AG09309 (cell line): ENCODE measurements around the gene APOL1.

Experiments used
- DNase-seq: peaks from one replicate; pipeline ENCODE4 v3.0.0-alpha.2; 2010; ENCODE audit warnings: low read depth
- H3K4me3 ChIP-seq: 2 replicates; pipeline ENCODE4 v1.5.1; 2011; ENCODE audit warnings: mild to moderate bottlenecking, low read depth, low read length, moderate library complexity; ENCODE audit not compliant: control insufficient read depth
- CTCF ChIP-seq: IDR thresholded peaks from 2 replicates; pipeline ENCODE4 v1.5.1; 2011; ENCODE audit warnings: mild to moderate bottlenecking, low read depth, low read length, inconsistent platforms; ENCODE audit not compliant: insufficient read depth, control insufficient read depth; ENCODE audit errors: missing control alignments

Gene APOL1

GRCh38 chr22:36296690-36297089 is 43.8 kb downstream of the APOL1 start:
- TF ChIP-seq CTCF, result no peak
- DNase-seq, result no peak

GRCh38 chr22:36297568-36297967 is 44.6 kb downstream of the APOL1 start:
- TF ChIP-seq CTCF, result no peak
- no peak for DNase-seq
- H3K4me3 ChIP-seq, result no peak overlapping the region

More at GRCh38 chr22:36296690-36297089, 43.8 kb downstream of the APOL1 start:
- H3K4me3 ChIP-seq, result no peak overlapping the region

- no peak for DNase-seq
- H3K4me3 ChIP-seq, result no peak overlapping the region
- no peak for TF ChIP-seq CTCF
Measured at GRCh38 chr22:36298118-36298517, 45.2 kb downstream of the APOL1 start.

- DNase-seq, result no peak
- no peak overlapping the region for H3K4me3 ChIP-seq
- TF ChIP-seq CTCF, result no peak
Measured at GRCh38 chr22:36298601-36299000, 45.7 kb downstream of the APOL1 start.

GRCh38 chr22:36299295-36299694 is 46.4 kb downstream of the APOL1 start:
- no peak for DNase-seq
- TF ChIP-seq CTCF, result no peak
- no peak overlapping the region for H3K4me3 ChIP-seq

GRCh38 chr22:36299911-36300310 is 47.0 kb downstream of the APOL1 start:
- no peak overlapping the region for H3K4me3 ChIP-seq
- no peak for DNase-seq
- no peak for TF ChIP-seq CTCF
